Parathyroid adenoma (tissue), 2 donors: ENCODE measurements around the gene SLC9A9.

Experiments
- H2AFZ ChIP-seq: fragments of 300-600 bp; sonication (generic); one replicate; pipeline ENCODE4 v1.7.0; 2017; ENCODE audit warnings: antibody characterized with exemption, mild to moderate bottlenecking
- H3K27ac ChIP-seq: fragments of 300-600 bp; sonication (generic); one replicate; pipeline ENCODE4 v1.7.0; 2017
- H3K27me3 ChIP-seq: fragments of 300-600 bp; sonication (generic); one replicate; pipeline ENCODE4 v1.7.0; 2017; ENCODE audit warnings: low read length; ENCODE audit not compliant: control insufficient read depth, insufficient read depth
- H3K36me3 ChIP-seq: fragments of 300-600 bp; sonication (generic); one replicate; pipeline ENCODE4 v1.7.0; 2017; ENCODE audit warnings: low read length; ENCODE audit not compliant: control insufficient read depth, insufficient read depth
- H3K4me1 ChIP-seq: fragments of 300-600 bp; sonication (generic); one replicate; pipeline ENCODE4 v1.7.0; 2017; ENCODE audit warnings: control low read depth
- H3K4me2 ChIP-seq: fragments of 300-600 bp; sonication (generic); one replicate; pipeline ENCODE4 v1.7.0; 2017; ENCODE audit warnings: low read length
- H3K4me3 ChIP-seq: fragments of 300-600 bp; sonication (generic); one replicate; pipeline ENCODE4 v1.7.0; 2017; ENCODE audit warnings: low read depth, low read length
- H3K79me2 ChIP-seq: fragments of 300-600 bp; sonication (generic); one replicate; pipeline ENCODE4 v1.7.0; 2017; ENCODE audit warnings: control low read depth
- H3K9ac ChIP-seq: fragments of 300-600 bp; sonication (generic); one replicate; pipeline ENCODE4 v1.7.0; 2017; ENCODE audit warnings: mild to moderate bottlenecking
- H3K9me3 ChIP-seq: fragments of 300-600 bp; sonication (generic); one replicate; pipeline ENCODE4 v1.7.0; 2017; ENCODE audit warnings: low read length; ENCODE audit not compliant: control insufficient read depth
- TF ChIP-seq, protein P1 (sequence below): fragments of 300-600 bp; sonication (generic); IDR thresholded peaks from one replicate; pipeline ENCODE4 v1.7.0; 2017; ENCODE audit warnings: antibody characterized with exemption, mild to moderate bottlenecking
- donor health status: primary hyperparathyroidism.

The SLC9A9 gene

DNA sequence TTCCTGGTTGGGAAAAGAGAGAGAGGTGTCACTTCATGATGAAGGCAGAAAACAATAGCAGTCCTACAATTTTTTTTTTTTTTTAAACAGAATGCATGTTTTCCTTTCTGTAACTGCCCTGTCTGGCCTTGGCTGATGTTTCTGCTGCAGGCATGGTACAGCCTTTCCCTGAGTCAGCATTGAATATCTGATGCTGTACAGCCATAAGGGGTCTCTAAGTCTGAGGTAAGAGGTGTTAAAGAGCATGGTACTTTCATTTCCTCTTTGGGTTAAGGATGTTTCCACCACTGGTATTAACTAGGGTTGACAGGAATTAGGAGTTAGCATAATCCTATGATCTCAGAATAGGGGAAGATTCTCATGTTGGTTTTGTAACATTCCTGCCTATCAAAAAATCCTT lies 581.3 kb downstream of the SLC9A9 start:
- H3K79me2 ChIP-seq, result no peaks in the 10 kb centered on the region
- H3K27ac ChIP-seq, result no peak overlapping the region
- H3K36me3 ChIP-seq, result no peaks in the 10 kb centered on the region
- no peaks in the 10 kb centered on the region for H3K27me3 ChIP-seq
- H3K4me1 ChIP-seq, result no peaks in the 10 kb centered on the region
- H3K4me3 ChIP-seq, result no peak overlapping the region
- no peak overlapping the region for H3K9ac ChIP-seq
- TF ChIP-seq, protein P1, sequence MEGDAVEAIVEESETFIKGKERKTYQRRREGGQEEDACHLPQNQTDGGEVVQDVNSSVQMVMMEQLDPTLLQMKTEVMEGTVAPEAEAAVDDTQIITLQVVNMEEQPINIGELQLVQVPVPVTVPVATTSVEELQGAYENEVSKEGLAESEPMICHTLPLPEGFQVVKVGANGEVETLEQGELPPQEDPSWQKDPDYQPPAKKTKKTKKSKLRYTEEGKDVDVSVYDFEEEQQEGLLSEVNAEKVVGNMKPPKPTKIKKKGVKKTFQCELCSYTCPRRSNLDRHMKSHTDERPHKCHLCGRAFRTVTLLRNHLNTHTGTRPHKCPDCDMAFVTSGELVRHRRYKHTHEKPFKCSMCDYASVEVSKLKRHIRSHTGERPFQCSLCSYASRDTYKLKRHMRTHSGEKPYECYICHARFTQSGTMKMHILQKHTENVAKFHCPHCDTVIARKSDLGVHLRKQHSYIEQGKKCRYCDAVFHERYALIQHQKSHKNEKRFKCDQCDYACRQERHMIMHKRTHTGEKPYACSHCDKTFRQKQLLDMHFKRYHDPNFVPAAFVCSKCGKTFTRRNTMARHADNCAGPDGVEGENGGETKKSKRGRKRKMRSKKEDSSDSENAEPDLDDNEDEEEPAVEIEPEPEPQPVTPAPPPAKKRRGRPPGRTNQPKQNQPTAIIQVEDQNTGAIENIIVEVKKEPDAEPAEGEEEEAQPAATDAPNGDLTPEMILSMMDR, result no peak
- no peak overlapping the region for H2AFZ ChIP-seq
- no peak overlapping the region for H3K4me2 ChIP-seq
- no peaks in the 10 kb centered on the region for H3K9me3 ChIP-seq

GRCh38 chr3:143266511-143266910 lies 581.8 kb downstream of the SLC9A9 start:
- no peak overlapping the region for H3K9ac ChIP-seq
- H3K4me1 ChIP-seq, result no peaks in the 10 kb centered on the region
- H3K27ac ChIP-seq, result no peak overlapping the region
- H3K4me2 ChIP-seq, result no peak overlapping the region
- H3K4me3 ChIP-seq, result no peak overlapping the region
- TF ChIP-seq, protein P1, result no peak
- no peaks in the 10 kb centered on the region for H3K27me3 ChIP-seq
- H3K36me3 ChIP-seq, result no peaks in the 10 kb centered on the region
- no peak overlapping the region for H2AFZ ChIP-seq
- no peaks in the 10 kb centered on the region for H3K9me3 ChIP-seq
- no peaks in the 10 kb centered on the region for H3K79me2 ChIP-seq

DNA sequence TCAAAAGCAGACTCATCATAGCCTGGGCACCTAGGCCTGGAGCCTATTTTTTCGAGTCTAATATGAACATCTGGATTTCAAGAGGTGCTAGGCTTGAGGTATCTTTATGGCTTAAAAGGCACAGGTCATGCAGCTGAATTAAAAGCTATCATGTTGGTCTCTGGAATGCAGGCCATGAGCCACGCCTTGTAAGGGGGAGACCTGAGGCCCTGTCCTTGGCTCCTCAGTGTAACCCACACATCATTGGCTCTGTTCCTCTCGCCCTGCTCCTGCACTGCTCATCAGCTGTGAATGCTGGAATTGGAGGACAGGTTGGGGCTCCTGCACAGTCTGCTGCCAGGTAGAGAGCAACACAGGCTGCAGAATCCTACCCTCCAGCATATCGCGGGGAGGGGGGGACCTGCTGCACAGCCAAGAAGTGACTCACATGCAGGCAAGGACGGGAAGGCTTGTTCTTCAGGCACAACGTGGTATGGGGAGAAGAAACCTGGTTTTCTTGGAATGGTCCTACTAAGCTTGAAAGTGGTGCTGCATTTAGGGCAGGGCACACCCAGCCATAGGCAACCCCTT lies 582.7 kb downstream of the SLC9A9 start:
- Histone ChIP-seq H3K4me1 (no peaks in the 10 kb centered on the region), H2AFZ (no peak overlapping the region), H3K27ac (no peak overlapping the region), H3K4me2 (no peak overlapping the region), H3K4me3 (no peak overlapping the region), H3K27me3 (no peaks in the 10 kb centered on the region), H3K9me3 (no peaks in the 10 kb centered on the region), H3K9ac (no peak overlapping the region), H3K36me3 (no peaks in the 10 kb centered on the region), H3K79me2 (no peaks in the 10 kb centered on the region)
- TF ChIP-seq, protein P1, result no peak

DNA sequence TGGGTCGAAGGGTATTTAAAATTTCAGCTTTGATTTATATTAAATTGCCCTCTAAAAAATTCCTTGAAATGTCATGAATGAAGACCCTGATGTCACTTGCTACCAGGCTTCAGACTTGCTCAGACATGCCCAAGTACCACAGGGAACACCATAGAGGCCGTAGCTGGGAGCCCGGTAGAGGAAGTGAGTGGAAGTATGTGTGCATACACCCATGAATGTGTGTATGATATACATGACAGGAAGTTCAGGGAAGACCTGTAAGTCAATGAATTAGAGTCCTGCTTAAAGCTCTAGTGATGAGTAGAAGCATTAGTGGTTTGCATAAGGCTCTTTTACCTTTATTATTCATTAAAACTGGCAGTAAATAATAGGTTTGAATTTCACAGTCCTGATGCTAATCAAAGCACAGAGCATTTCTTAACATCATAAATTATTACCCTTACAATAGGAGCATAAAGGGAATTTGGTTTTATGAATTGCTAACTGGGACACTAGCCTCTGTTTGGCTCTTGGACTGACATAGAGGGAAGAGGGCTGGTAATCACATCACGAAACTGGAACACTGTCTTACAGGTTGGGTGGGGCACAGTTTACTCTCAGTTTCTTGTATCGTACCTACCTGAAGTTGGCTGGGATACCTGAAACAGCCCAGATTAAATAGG lies 584.3 kb downstream of the SLC9A9 start:
- Histone ChIP-seq H3K9me3 (no peaks in the 10 kb centered on the region), H3K4me2 (no peak overlapping the region), H3K4me3 (no peak overlapping the region), H2AFZ (no peak overlapping the region), H3K4me1 (no peaks in the 10 kb centered on the region), H3K9ac (no peak overlapping the region), H3K27me3 (no peaks in the 10 kb centered on the region), H3K36me3 (no peaks in the 10 kb centered on the region), H3K79me2 (no peaks in the 10 kb centered on the region), H3K27ac (no peak overlapping the region)
- TF ChIP-seq, protein P1, result no peak

DNA sequence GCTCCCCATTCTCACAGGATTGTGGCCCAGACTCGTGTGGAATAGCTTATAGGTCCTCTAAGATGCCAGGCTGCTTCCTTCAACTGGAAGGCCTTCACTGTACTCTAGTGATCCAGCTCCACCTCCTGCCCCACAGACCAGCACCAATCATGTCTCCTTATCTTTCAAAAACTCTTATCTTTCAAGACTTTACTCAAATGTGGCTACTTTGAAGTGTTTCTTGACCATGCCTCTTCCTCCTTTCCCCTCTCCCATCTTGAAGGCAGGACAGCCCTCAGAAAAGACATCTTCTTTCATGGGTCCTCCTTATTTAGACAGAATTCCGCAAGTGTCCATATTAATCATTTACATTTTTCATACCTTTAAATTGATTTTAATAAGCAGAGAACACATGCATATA lies 586.4 kb downstream of the SLC9A9 start:
- no peak overlapping the region for H3K4me2 ChIP-seq
- no peak overlapping the region for H3K9ac ChIP-seq
- no peaks in the 10 kb centered on the region for H3K27me3 ChIP-seq
- TF ChIP-seq, protein P1, result no peak
- H3K27ac ChIP-seq, result no peak overlapping the region
- no peaks in the 10 kb centered on the region for H3K9me3 ChIP-seq
- H3K4me3 ChIP-seq, result no peak overlapping the region
- no peak overlapping the region for H2AFZ ChIP-seq
- no peaks in the 10 kb centered on the region for H3K36me3 ChIP-seq
- H3K79me2 ChIP-seq, result no peaks in the 10 kb centered on the region
- H3K4me1 ChIP-seq, result no peaks in the 10 kb centered on the region
